GM18519 (cell line): ENCODE data around the gene TMEM154.

ENCODE experiments used
- ATAC-seq: cut with Tn5 transposase; IDR thresholded peaks from one replicate; pipeline ENCODE4 v1.9.1; 2021; ENCODE audit warnings: mild to moderate bottlenecking, moderate library complexity; ENCODE audit not compliant: unreplicated experiment, low FRiP score

TMEM154 gene

GRCh38 chr4:152679414-152680281, at the start of gene TMEM154:
Gene TMEM154 (minus strand): TSS chr4:152679997. CDS start chr4:152679933, 64 bp downstream.
- ATAC-seq: peak; percentile 58

GRCh38 chr4:152729466-152729865, 49.7 kb upstream of the TMEM154 start:
- ATAC-seq: no peak

- no peak for ATAC-seq
These were observed 48.5 kb upstream of the TMEM154 start for GRCh38 chr4:152728343-152728742.

- no peak for ATAC-seq
These were observed 48.0 kb upstream of the TMEM154 start for GRCh38 chr4:152727784-152728183.

- no peak for ATAC-seq
These were observed 44.7 kb upstream of the TMEM154 start for GRCh38 chr4:152724494-152724893.

GRCh38 chr4:152723236-152723635, 43.4 kb upstream of the TMEM154 start:
- no peak for ATAC-seq

GRCh38 chr4:152719801-152720556, 40.2 kb upstream of the TMEM154 start:
- no peak for ATAC-seq

- ATAC-seq: no peak
These were observed 39.5 kb upstream of the TMEM154 start for GRCh38 chr4:152719291-152719690.

GRCh38 chr4:152715076-152715475, 35.3 kb upstream of the TMEM154 start:
- ATAC-seq: no peak

- no peak for ATAC-seq
These were observed 34.3 kb upstream of the TMEM154 start for GRCh38 chr4:152713951-152714705.

- no peak for ATAC-seq
These were observed 30.1 kb upstream of the TMEM154 start for GRCh38 chr4:152709675-152710438.

GRCh38 chr4:152708796-152709195, 29.0 kb upstream of the TMEM154 start:
- no peak for ATAC-seq

- no peak for ATAC-seq
These were observed 28.6 kb upstream of the TMEM154 start for GRCh38 chr4:152708361-152708760.

- no peak for ATAC-seq
These were observed 27.8 kb upstream of the TMEM154 start for GRCh38 chr4:152707632-152708031.

- no peak for ATAC-seq
These were observed 26.1 kb upstream of the TMEM154 start for GRCh38 chr4:152705903-152706302.

- ATAC-seq: no peak
These were observed 25.0 kb upstream of the TMEM154 start for GRCh38 chr4:152704788-152705187.

GRCh38 chr4:152700151-152700550, 20.4 kb upstream of the TMEM154 start:
- no peak for ATAC-seq

GRCh38 chr4:152699313-152699712, 19.5 kb upstream of the TMEM154 start:
- ATAC-seq: no peak

GRCh38 chr4:152698089-152698499, 18.3 kb upstream of the TMEM154 start:
- no peak for ATAC-seq
